GM12878 (cell line): ENCODE results near the gene FBXO15. TPM values are rescaled to one million over a fixed set of nuclear protein-coding genes. Genes with fewer than 3 reads are reported as not detected.

Source experiments
- ATAC-seq: fragments of 200-7000 bp; cut with Tn5 transposase; 3 replicates; pipeline ENCODE4 v1.9.1; 2020; ENCODE audit warnings: mild to moderate bottlenecking, moderate library complexity
- BruUV-seq: library from RNA; stranded (reverse); fragments of 400-500 nt; replicated peaks from 2 replicates; lab custom pipeline; 2021; lab: Mats Ljungman, UMichigan
- CTCF ChIA-PET: fragments of 300-600 bp; sonication (Branson Sonifier 250); formaldehyde crosslinking; extraction: SDS; loops from one replicate; lab custom pipeline; 2021; ENCODE audit warnings: inconsistent platforms; lab: Yijun Ruan, JAX
- POLR2A ChIA-PET: fragments of 350-600 bp; formaldehyde crosslinking; extraction: SDS; loops from one replicate; lab custom pipeline; 2021; ENCODE audit warnings: inconsistent platforms; lab: Charles Lee
- RAD21 ChIA-PET: fragments of 300-600 bp; sonication (Branson Sonifier 250); formaldehyde crosslinking; loops from one replicate; lab custom pipeline; 2023; ENCODE audit warnings: antibody characterized with exemption; ENCODE audit not compliant: unreplicated experiment; lab: Charles Lee
- SMC1A ChIA-PET: fragments of 300-600 bp; sonication (Branson Sonifier 250); formaldehyde crosslinking; loops from one replicate; lab custom pipeline; 2023; ENCODE audit not compliant: unreplicated experiment, uncharacterized antibody; lab: Charles Lee
- DNase-seq: peaks from one replicate; pipeline ENCODE4 v3.0.0-alpha.2; 2011; ENCODE audit warnings: low read depth, low spot score
- FAIRE-seq: peaks from 3 replicates; lab custom pipeline; 2011; peaks lifted over from hg19 to GRCh38; lab: Jason Lieb, UNC
- H2AFZ ChIP-seq: 2 replicates; pipeline ENCODE4 v1.6.0; 2011; ENCODE audit warnings: low read depth, low read length, control low read depth; ENCODE audit not compliant: control insufficient read depth
- H3K27ac ChIP-seq: 2 replicates; pipeline ENCODE4 v1.5.1; 2011; ENCODE audit warnings: control low read depth; ENCODE audit not compliant: control insufficient read depth, insufficient read depth
- H3K27me3 ChIP-seq, 2 experiments: replicated peaks in 1 of 2; 2 replicates each; pipeline versions ENCODE4 v1.6.0 to v1.6.1; 2011; ENCODE audit warnings: low read length in 1 of 2; ENCODE audit not compliant: control insufficient read depth in 2 of 2, insufficient read depth in 2 of 2
- H3K36me3 ChIP-seq, 2 experiments: 2 replicates each; pipeline ENCODE4 v1.5.1; 2011; ENCODE audit warnings: low read length in 1 of 2; ENCODE audit not compliant: control insufficient read depth in 2 of 2, insufficient read depth in 2 of 2
- H3K4me1 ChIP-seq: 2 replicates; pipeline ENCODE4 v1.6.1; 2011; ENCODE audit warnings: mild to moderate bottlenecking, low read length, moderate library complexity, mixed read lengths; ENCODE audit not compliant: control insufficient read depth, insufficient read depth
- H3K4me2 ChIP-seq: 2 replicates; pipeline ENCODE4 v1.6.0; 2011; ENCODE audit warnings: control low read depth; ENCODE audit not compliant: control insufficient read depth, insufficient read depth
- H3K4me3 ChIP-seq: fragments of 200-600 bp; sonication (generic); 2 replicates; pipeline ENCODE4 v1.5.1; 2016
- H3K79me2 ChIP-seq: 2 replicates; pipeline ENCODE4 v1.6.0; 2011; ENCODE audit warnings: low read length; ENCODE audit not compliant: control insufficient read depth, insufficient read depth
- H3K9ac ChIP-seq: 2 replicates; pipeline ENCODE4 v1.8.0; 2011; ENCODE audit warnings: low read length, control low read depth, mixed read lengths; ENCODE audit not compliant: control insufficient read depth, insufficient read depth
- H3K9me3 ChIP-seq: replicated peaks from 3 replicates; pipeline ENCODE4 v1.5.1; 2011; ENCODE audit warnings: mild to moderate bottlenecking, low read length; ENCODE audit not compliant: control insufficient read depth, insufficient read depth
- H4K20me1 ChIP-seq: 2 replicates; pipeline ENCODE4 v1.6.0; 2011; ENCODE audit not compliant: control insufficient read depth, insufficient read depth
- RELB ChIP-seq: fragments of 450-650 bp; IDR thresholded peaks from 2 replicates; pipeline ENCODE4 v1.6.1; 2017; ENCODE audit warnings: low read depth, mild to moderate bottlenecking, moderate library complexity
- ZBTB4 ChIP-seq: fragments of 450-650 bp; formaldehyde crosslinking; IDR thresholded peaks from 2 replicates; pipeline ENCODE4 v1.4.0; 2022; ENCODE audit warnings: mild to moderate bottlenecking, moderate library complexity
- WGBS: methylation state at CpG from one replicate; pipeline ENCODE4 v1.1.6; 2016; ENCODE audit warnings: low lambda C conversion rate; ENCODE audit not compliant: insufficient replicate concordance, insufficient coverage; ENCODE audit errors: missing lambda C conversion rate; 5-methylcytosine and 5-hydroxymethylcytosine counted together
- in situ Hi-C: fragments of 300-500 bp; cut with MboI; formaldehyde crosslinking; loops from 9 replicates; pipeline ENCODE4 v1.14.3; 2018; ENCODE audit warnings: mixed read lengths
- intact Hi-C: fragments of 100-400 bp; cut with micrococcal nuclease; formaldehyde crosslinking; loops from one replicate; pipeline ENCODE4 v1.14.2; 2022; ENCODE audit not compliant: unreplicated experiment
- polyA plus RNA-seq, 11 experiments: library from polyadenylated mRNA; depleted of rRNA in 4 of 11; unstranded in 6 of 11; stranded (reverse) in 5 of 11; fragments of >200 nt; fragmentation: Nextera tagmentation in 4 of 11; fragmentation: Illumina TruSeq in 1 of 11; extraction: Ambion mirVana in 4 of 11; extraction: Trizol in 1 of 11; gene quantifications; 1 replicate in 1 of 11; 2 replicates in 10 of 11; pipeline versions ENCODE4 v1.2.1 to v1.2.3, GENCODE V29; 2011 to 2016; ENCODE audit warnings: inconsistent platforms in 2 of 11, missing spikeins in 2 of 11, low read depth in 1 of 11
- total RNA-seq, 4 experiments: library from RNA; depleted of rRNA in 3 of 4; stranded (reverse); fragments of >200 nt in 3 of 4; fragmentation: Illumina TruSeq in 1 of 4; extraction: Trizol in 1 of 4; gene quantifications; 2 replicates each; pipeline versions ENCODE4 v1.2.1 to v1.2.3, GENCODE V29; 2013 to 2021

Gene FBXO15
- total and polyA plus RNA-seq, 10 of the 15 experiments (the other 5 are each of a cell fraction or from before 2014, with no cell fraction given): 0.06 to 0.90 (median 0.22) TPM; not detected in 3

- FAIRE-seq (no peak), ATAC-seq (no peak)
- SMC1A ChIA-PET: no interaction called here
- Histone ChIP-seq H4K20me1 (no peaks in the 10 kb centered on the region), H3K9me3 (no peaks in the 10 kb centered on the region), H3K4me2 (no peak overlapping the region), H3K36me3 (no peaks in the 10 kb centered on the region), H3K9ac (no peak overlapping the region), H3K79me2 (no peaks in the 10 kb centered on the region), H2AFZ (no peak overlapping the region), H3K4me1 (no peaks in the 10 kb centered on the region), H3K27ac (no peak overlapping the region)
- WGBS: 28% methylated on average over 3 of the region's 3 CpGs
- RAD21 ChIA-PET: no interaction called here
- no TSS peak for BruUV-seq
- no peak for TF ChIP-seq RELB
- no peak for TF ChIP-seq ZBTB4 (CRISPR knock-in tag)
- TF ChIP-seq, all 136 proteins: peak for 0
- Histone ChIP-seq H3K27me3 (no peaks in the 10 kb centered on the region), H3K4me3 (no peak overlapping the region)
- POLR2A ChIA-PET: no interaction called here
- intact Hi-C loops (no loop called here), in situ Hi-C loops (no loop called here)
- DNase-seq: no peak
- CTCF ChIA-PET: no interaction called here
Measured at GRCh38 chr18:74092922-74093321, 54.7 kb downstream of the FBXO15 start.
